Vagina (tissue), 2 donors: ENCODE results near the gene TNFSF13B. TPM values are rescaled to one million over a fixed set of nuclear protein-coding genes. Genes with fewer than 3 reads are reported as not detected.

Source experiments
- DNase-seq, 2 donors: peaks; one replicate each; pipeline ENCODE4 v3.0.0-alpha.2; 2017; ENCODE audit errors: extremely low spot score in 2 of 2
- H3K27ac ChIP-seq: fragments of 200-600 bp; sonication (generic); one replicate; pipeline ENCODE4 v1.5.1; 2019
- H3K27me3 ChIP-seq: fragments of 200-600 bp; sonication (generic); one replicate; pipeline ENCODE4 v1.5.1; 2019
- H3K36me3 ChIP-seq, 2 donors: fragments of 200-600 bp; sonication (generic); one replicate each; pipeline ENCODE4 v1.5.1; 2017 to 2019
- H3K4me1 ChIP-seq: fragments of 200-600 bp; sonication (generic); one replicate; pipeline ENCODE4 v1.5.1; 2019
- H3K4me3 ChIP-seq, 2 donors: fragments of 200-600 bp; sonication (generic); 1 replicate in 1 of 2; 2 replicates in 1 of 2; pipeline ENCODE4 v1.5.1; 2016 to 2019
- H3K9me3 ChIP-seq: fragments of 200-600 bp; sonication (generic); one replicate; pipeline ENCODE4 v1.5.1; 2019
- CTCF ChIP-seq, 3 experiments: fragments of 450-650 bp in 2 of 3; fragments of 200-600 bp in 1 of 3; sonication (generic) in 1 of 3; IDR thresholded peaks; one replicate each; pipeline ENCODE4 v1.5.1; 2017 to 2019; ENCODE audit warnings: antibody characterized with exemption in 3 of 3, mild to moderate bottlenecking in 2 of 3, moderate library complexity in 2 of 3
- POLR2A ChIP-seq, 2 donors: fragments of 450-650 bp; IDR thresholded peaks; one replicate each; pipeline ENCODE4 v1.6.1; 2017; ENCODE audit warnings: antibody characterized with exemption in 2 of 2, mild to moderate bottlenecking in 2 of 2, moderate library complexity in 2 of 2
- POLR2AphosphoS5 ChIP-seq, 2 donors: sonication (generic); formaldehyde crosslinking; IDR thresholded peaks; one replicate each; pipeline ENCODE4 v1.9.0; 2017; ENCODE audit warnings: antibody characterized with exemption in 2 of 2, mild to moderate bottlenecking in 2 of 2, low read depth in 1 of 2; ENCODE audit not compliant: insufficient read depth in 1 of 2
- intact Hi-C: fragments of 100-400 bp; cut with DNase I; formaldehyde crosslinking; loops from one replicate; pipeline ENCODE4 v1.15.1; 2023
- total RNA-seq: library from RNA; depleted of rRNA; stranded (reverse); fragments of >200 nt; gene quantifications from one replicate; pipeline ENCODE4 v1.2.3, GENCODE V29; 2016

Gene TNFSF13B
- total RNA-seq = not detected

GRCh38 chr13:108269601-108270328 lies at the start of gene TNFSF13B:
TNFSF13B (plus strand) TSS chr13:108269718; CDS start chr13:108269896, 178 bp downstream.
- H3K4me1 ChIP-seq = peaks cover 21% of the 10 kb centered on the region
- no peaks in the 10 kb centered on the region for H3K9me3 ChIP-seq
- H3K27ac ChIP-seq = peak within 1 kb of the TSS; percentile 64
- DNase-seq = no peak
- intact Hi-C loops = no loop called here
- TF ChIP-seq POLR2A (IDR thresholded peaks at IDR 0.05) (no peak), CTCF (IDR thresholded peaks at IDR 0.05) (no peak), POLR2AphosphoS5 (IDR thresholded peaks at IDR 0.05; ENCODE audit: insufficient read depth in 1 of 2, low read depth in 1 of 2) (no peak)
- no peaks in the 10 kb centered on the region for H3K36me3 ChIP-seq
- no peaks in the 10 kb centered on the region for H3K27me3 ChIP-seq
- peak within 1 kb of the TSS; percentile 37 to 38 for H3K4me3 ChIP-seq

- H3K4me1 ChIP-seq = peaks cover 48% of the 10 kb centered on the region
- intact Hi-C loops = no loop called here
- no peaks in the 10 kb centered on the region for H3K9me3 ChIP-seq
- no peak overlapping the region for H3K27ac ChIP-seq
- H3K4me3 ChIP-seq = peak overlapping the region in 1 of 2 donors; percentile 87
- TF ChIP-seq POLR2AphosphoS5 (IDR thresholded peaks at IDR 0.05; ENCODE audit: insufficient read depth in 1 of 2, low read depth in 1 of 2) (no peak), CTCF (IDR thresholded peaks at IDR 0.05) (no peak), POLR2A (IDR thresholded peaks at IDR 0.05) (no peak)
- no peak for DNase-seq
- H3K27me3 ChIP-seq = no peaks in the 10 kb centered on the region
- no peaks in the 10 kb centered on the region for H3K36me3 ChIP-seq
Measured at GRCh38 chr13:108220041-108220440, 49.5 kb upstream of the TNFSF13B start.

GRCh38 chr13:108223687-108224503 lies 45.6 kb upstream of the TNFSF13B start:
- Histone ChIP-seq H3K27me3 (no peaks in the 10 kb centered on the region), H3K4me1 (peaks cover 44% of the 10 kb centered on the region), H3K4me3 (no peak overlapping the region), H3K9me3 (no peaks in the 10 kb centered on the region), H3K36me3 (no peaks in the 10 kb centered on the region), H3K27ac (no peak overlapping the region)
- DNase-seq = no peak
- TF ChIP-seq POLR2AphosphoS5 (IDR thresholded peaks at IDR 0.05; ENCODE audit: insufficient read depth in 1 of 2, low read depth in 1 of 2) (no peak), CTCF (IDR thresholded peaks at IDR 0.05) (no peak), POLR2A (IDR thresholded peaks at IDR 0.05) (no peak)
- intact Hi-C loops = no loop called here

GRCh38 chr13:108225440-108225839 lies 44.1 kb upstream of the TNFSF13B start:
- Histone ChIP-seq H3K4me1 (peaks cover 29% of the 10 kb centered on the region), H3K4me3 (no peak overlapping the region)
- intact Hi-C loops = no loop called here

More at GRCh38 chr13:108225440-108225839, 44.1 kb upstream of the TNFSF13B start:
- Histone ChIP-seq H3K36me3 (no peaks in the 10 kb centered on the region), H3K27me3 (no peaks in the 10 kb centered on the region), H3K9me3 (no peaks in the 10 kb centered on the region), H3K27ac (no peak overlapping the region)
- no peak for DNase-seq
- no peak for TF ChIP-seq POLR2AphosphoS5 (IDR thresholded peaks at IDR 0.05; ENCODE audit: insufficient read depth in 1 of 2, low read depth in 1 of 2)
- TF ChIP-seq POLR2A (IDR thresholded peaks at IDR 0.05) = no peak
- TF ChIP-seq CTCF (IDR thresholded peaks at IDR 0.05) = no peak
